Measurements from ENCODE around the gene B4GALT3. TPM values are rescaled to one million over a fixed set of nuclear protein-coding genes. Genes with fewer than 3 reads are reported as not detected.

The B4GALT3 gene
- total and polyA plus RNA-seq, 2 of the 4 experiments (the other 2 are of a cell fraction), result 19.9 to 36.0 TPM

GRCh38 chr1:161193561-161194235 lies 16.4 kb upstream of the B4GALT3 start:
- H2AK9ac ChIP-seq (replicated peaks; ENCODE audit: low read depth, low read length, poor library complexity), result no peak overlapping the region
- dilution Hi-C loops (cut with HindIII; ENCODE audit: low sequenced_read_pairs, unreplicated experiment) (no loop called here), intact Hi-C loops (cut with micrococcal nuclease) (no loop called here), in situ Hi-C loops (cut with MboI; ENCODE audit: low sequenced_read_pairs) (no loop called here)
- no peak overlapping the region for H3K23ac ChIP-seq (ENCODE audit: low read depth, low read length)
- no peak overlapping the region for H4K8ac ChIP-seq (ENCODE audit: low read depth in 2 of 2, low read length in 2 of 2)
- peaks cover 20% of the 10 kb centered on the region for H3K4me1 ChIP-seq (ENCODE audit: control insufficient read depth, insufficient read depth, low read length)
- CTCF ChIA-PET, result interaction anchor here (1.2 to 1.6 kb wide), 2 partner anchors 32 to 98 kb away, joined by 4 to 5 read pairs; partner anchors contain the start of gene TOMM40L
- POLR2A ChIA-PET (ENCODE audit: unreplicated experiment), result no interaction called here
- H4K5ac ChIP-seq (ENCODE audit: low read depth, low read length), result no peak overlapping the region
- no peak overlapping the region for H2AFZ ChIP-seq (replicated peaks; ENCODE audit: low read length, poor library complexity)
- no peaks in the 10 kb centered on the region for H4K20me1 ChIP-seq (ENCODE audit: insufficient read depth, low read length)
- no peak for TF ChIP-seq MAFK (IDR thresholded peaks at IDR 0.05; ENCODE audit: low read depth, low read length)
- TF ChIP-seq SMC3 (IDR thresholded peaks at IDR 0.05; ENCODE audit: low read depth, low read length), result no peak
- no peak for TF ChIP-seq RCOR1 (IDR thresholded peaks at IDR 0.05; ENCODE audit: insufficient replicate concordance, low read length)
- no peak for TF ChIP-seq CEBPB (IDR thresholded peaks at IDR 0.05; ENCODE audit: low read depth, low read length)
- H3K18ac ChIP-seq (ENCODE audit: low read depth, low read length), result no peak overlapping the region
- H3K36me3 ChIP-seq (ENCODE audit: control insufficient read depth, insufficient read depth, low read length), result no peaks in the 10 kb centered on the region
- no peak overlapping the region for H2AK5ac ChIP-seq (ENCODE audit: low read depth, low read length)
- H2BK15ac ChIP-seq (ENCODE audit: low read depth, low read length), result no peak overlapping the region
- BruUV-seq (replicated peaks), result no TSS peak
- H3K4me3 ChIP-seq (ENCODE audit: insufficient read depth, low read depth, low read length), result no peak overlapping the region
- H3K9me3 ChIP-seq (ENCODE audit: control insufficient read depth, insufficient read depth, low read length), result no peaks in the 10 kb centered on the region
- peaks cover 9% of the 10 kb centered on the region; the same call in 1 of the 2 replicates for H3K9me1 ChIP-seq (ENCODE audit: insufficient read depth, low read length)
- H2BK5ac ChIP-seq (ENCODE audit: low read depth, low read length, poor library complexity, severe bottlenecking), result no peak overlapping the region
- WGBS, 2 experiments (ENCODE audit: extremely low coverage in 2 of 2, insufficient read length in 1 of 2), result 81% methylated on average over 6 of the region's 21 CpGs; no CpG with 5 or more reads in 1 of the 2 experiments
- H2BK20ac ChIP-seq (ENCODE audit: low read depth, low read length), result no peak overlapping the region
- H3K4ac ChIP-seq (ENCODE audit: low read depth, low read length), result no peak overlapping the region
- H2BK120ac ChIP-seq (ENCODE audit: low read depth, low read length), result no peak overlapping the region
- no peak overlapping the region for H3K27ac ChIP-seq (ENCODE audit: insufficient read depth, low read length)
- H3K9ac ChIP-seq (ENCODE audit: low read depth, low read length), result no peak overlapping the region
- ATAC-seq (ENCODE audit: low read depth) (no peak), DNase-seq (no peak)
- no peaks in the 10 kb centered on the region for H3K27me3 ChIP-seq (ENCODE audit: control insufficient read depth, insufficient read depth, low read length)
- no peak overlapping the region for H3K4me2 ChIP-seq (ENCODE audit: low read depth, low read length)
- H3K14ac ChIP-seq (replicated peaks; ENCODE audit: low read depth, low read length), result no peak overlapping the region
- H3K79me1 ChIP-seq (ENCODE audit: low read depth in 1 of 2, low read length in 2 of 2), result no peaks in the 10 kb centered on the region; a peak in 1 of 4 replicates
- H3K56ac ChIP-seq (ENCODE audit: extremely low read depth, insufficient read depth, low read length), result no peak overlapping the region
- no peak overlapping the region for H4K91ac ChIP-seq (ENCODE audit: insufficient read depth, low read depth, low read length)

Measured in IMR-90 (cell line).